ENCODE results near the gene POU2AF3.

- TF ChIP-seq CTCF (IDR thresholded peaks at IDR 0.05), result peak in 1 of 7 experiments; percentile 19
- peak in 1 of 3 donors; percentile 15 for TF ChIP-seq POLR2A (IDR thresholded peaks at IDR 0.05)
Measured at GRCh38 chr11:111327908-111328624, 29.7 kb downstream of the POU2AF3 start.
